ENCODE data around the gene MAP3K15.

Gene MAP3K15

GRCh38 chrX:19541196-19541595 lies 25.9 kb upstream of the MAP3K15 start:
- TF ChIP-seq TAF1 (IDR thresholded peaks at IDR 0.05; ENCODE audit: borderline replicate concordance, insufficient read depth, low read length) (no peak), POLR2AphosphoS5 (IDR thresholded peaks at IDR 0.05; ENCODE audit: low read depth, low read length) (no peak), SIN3A (IDR thresholded peaks at IDR 0.05; ENCODE audit: borderline replicate concordance, insufficient read depth, low read length) (no peak), REST (IDR thresholded peaks at IDR 0.05; ENCODE audit: insufficient read depth in 1 of 2, low read depth in 2 of 2, low read length in 2 of 2) (no peak), FOXP2 (optimal IDR thresholded peaks at IDR 0.05; ENCODE audit: borderline replicate concordance, extremely low read depth, extremely low read length, insufficient read depth) (no peak)

- TF ChIP-seq FOXP2 (optimal IDR thresholded peaks at IDR 0.05; ENCODE audit: borderline replicate concordance, extremely low read depth, extremely low read length, insufficient read depth) (no peak), SIN3A (IDR thresholded peaks at IDR 0.05; ENCODE audit: borderline replicate concordance, insufficient read depth, low read length) (no peak), TAF1 (IDR thresholded peaks at IDR 0.05; ENCODE audit: borderline replicate concordance, insufficient read depth, low read length) (no peak), REST (IDR thresholded peaks at IDR 0.05; ENCODE audit: insufficient read depth in 1 of 2, low read depth in 2 of 2, low read length in 2 of 2) (no peak), POLR2AphosphoS5 (IDR thresholded peaks at IDR 0.05; ENCODE audit: low read depth, low read length) (no peak)
Measured at GRCh38 chrX:19540076-19540475, 24.8 kb upstream of the MAP3K15 start.

GRCh38 chrX:19539665-19540064 lies 24.4 kb upstream of the MAP3K15 start:
- TF ChIP-seq POLR2AphosphoS5 (IDR thresholded peaks at IDR 0.05; ENCODE audit: low read depth, low read length), result no peak
- TF ChIP-seq TAF1 (IDR thresholded peaks at IDR 0.05; ENCODE audit: borderline replicate concordance, insufficient read depth, low read length), result no peak
- no peak for TF ChIP-seq FOXP2 (optimal IDR thresholded peaks at IDR 0.05; ENCODE audit: borderline replicate concordance, extremely low read depth, extremely low read length, insufficient read depth)
- no peak for TF ChIP-seq SIN3A (IDR thresholded peaks at IDR 0.05; ENCODE audit: borderline replicate concordance, insufficient read depth, low read length)
- no peak for TF ChIP-seq REST (IDR thresholded peaks at IDR 0.05; ENCODE audit: insufficient read depth in 1 of 2, low read depth in 2 of 2, low read length in 2 of 2)

- no peak for TF ChIP-seq REST (IDR thresholded peaks at IDR 0.05; ENCODE audit: insufficient read depth in 1 of 2, low read depth in 2 of 2, low read length in 2 of 2)
- TF ChIP-seq POLR2AphosphoS5 (IDR thresholded peaks at IDR 0.05; ENCODE audit: low read depth, low read length), result no peak
- no peak for TF ChIP-seq SIN3A (IDR thresholded peaks at IDR 0.05; ENCODE audit: borderline replicate concordance, insufficient read depth, low read length)
- no peak for TF ChIP-seq FOXP2 (optimal IDR thresholded peaks at IDR 0.05; ENCODE audit: borderline replicate concordance, extremely low read depth, extremely low read length, insufficient read depth)
- TF ChIP-seq TAF1 (IDR thresholded peaks at IDR 0.05; ENCODE audit: borderline replicate concordance, insufficient read depth, low read length), result no peak
Measured at GRCh38 chrX:19535476-19535875, 20.2 kb upstream of the MAP3K15 start.

- TF ChIP-seq POLR2AphosphoS5 (IDR thresholded peaks at IDR 0.05; ENCODE audit: low read depth, low read length), result no peak
- TF ChIP-seq REST (IDR thresholded peaks at IDR 0.05; ENCODE audit: insufficient read depth in 1 of 2, low read depth in 2 of 2, low read length in 2 of 2), result no peak
- TF ChIP-seq TAF1 (IDR thresholded peaks at IDR 0.05; ENCODE audit: borderline replicate concordance, insufficient read depth, low read length), result no peak
- TF ChIP-seq FOXP2 (optimal IDR thresholded peaks at IDR 0.05; ENCODE audit: borderline replicate concordance, extremely low read depth, extremely low read length, insufficient read depth), result no peak
- no peak for TF ChIP-seq SIN3A (IDR thresholded peaks at IDR 0.05; ENCODE audit: borderline replicate concordance, insufficient read depth, low read length)
Measured at GRCh38 chrX:19532709-19533108, 17.4 kb upstream of the MAP3K15 start.
